WTC11 (cell line): ENCODE data around the gene MSI2. TPM values are rescaled to one million over a fixed set of nuclear protein-coding genes. Genes with fewer than 3 reads are reported as not detected.
A peak's percentile ranks its signal among the peaks of the same experiment; 100 is the strongest.

Source experiments
- ATAC-seq: fragments of 200-7000 bp; cut with Tn5 transposase; 2 replicates; pipeline ENCODE4 v1.10.0; 2021; ENCODE audit warnings: mild to moderate bottlenecking, moderate library complexity
- CTCF ChIA-PET: fragments of 300-600 bp; sonication (Branson Sonifier 250); formaldehyde crosslinking; loops from one replicate; lab custom pipeline; 2021; ENCODE audit warnings: antibody characterized with exemption; lab: Charles Lee
- POLR2A ChIA-PET: fragments of 350-600 bp; sonication (Branson Sonifier 250); formaldehyde crosslinking; loops from one replicate; lab custom pipeline; 2021; ENCODE audit warnings: antibody characterized with exemption; lab: Charles Lee
- DNase-seq: peaks from one replicate; pipeline ENCODE4 v3.0.0; 2021; ENCODE audit warnings: low spot score
- H3K27ac Mint-ChIP-seq: 2 replicates; pipeline ENCODE4 v1.8.0; 2021; ENCODE audit warnings: mixed read lengths
- H3K27me3 Mint-ChIP-seq: 2 replicates; pipeline ENCODE4 v1.8.0; 2021; ENCODE audit warnings: low read depth, mild to moderate bottlenecking, moderate library complexity, mixed read lengths
- H3K36me3 Mint-ChIP-seq: 2 replicates; pipeline ENCODE4 v1.8.0; 2021; ENCODE audit warnings: mixed read lengths
- H3K4me1 Mint-ChIP-seq: 2 replicates; pipeline ENCODE4 v1.8.0; 2022; ENCODE audit warnings: mixed read lengths
- H3K4me3 Mint-ChIP-seq: 2 replicates; pipeline ENCODE4 v1.8.0; 2021; ENCODE audit warnings: mild to moderate bottlenecking, moderate library complexity, mixed read lengths
- H3K9me3 Mint-ChIP-seq: 2 replicates; pipeline ENCODE4 v1.8.0; 2021; ENCODE audit warnings: mixed read lengths
- AFF4 ChIP-seq: sonication (generic); formaldehyde crosslinking; IDR thresholded peaks from 2 replicates; pipeline ENCODE4 v1.8.1; 2023; ENCODE audit warnings: mild to moderate bottlenecking, missing genetic modification reagents, borderline replicate concordance
- CDX4 ChIP-seq: fragments of 250-450 bp; sonication (Bioruptor Pico); IDR thresholded peaks from 2 replicates; pipeline ENCODE4 v1.9.0; 2021; ENCODE audit warnings: moderate library complexity, mild to moderate bottlenecking, inconsistent platforms, borderline replicate concordance
- FOXP1 ChIP-seq: sonication (generic); formaldehyde crosslinking; IDR thresholded peaks from 2 replicates; pipeline ENCODE4 v1.8.0; 2022; ENCODE audit warnings: missing genetic modification reagents, mild to moderate bottlenecking, moderate library complexity, borderline replicate concordance
- FOXP4 ChIP-seq: sonication (generic); formaldehyde crosslinking; IDR thresholded peaks from 2 replicates; pipeline ENCODE4 v1.8.0; 2022; ENCODE audit warnings: mild to moderate bottlenecking, missing genetic modification reagents
- GRHL2 ChIP-seq: fragments of 250-450 bp; sonication (Bioruptor Pico); IDR thresholded peaks from 2 replicates; pipeline ENCODE4 v1.8.0; 2022; ENCODE audit warnings: mild to moderate bottlenecking, moderate library complexity; ENCODE audit not compliant: insufficient replicate concordance, severe bottlenecking
- HMGA2 ChIP-seq: fragments of 250-450 bp; sonication (Bioruptor Pico); IDR thresholded peaks from 2 replicates; pipeline ENCODE4 v1.4.0; 2021; ENCODE audit warnings: mild to moderate bottlenecking, moderate library complexity
- HMGXB4 ChIP-seq: sonication (generic); formaldehyde crosslinking; IDR thresholded peaks from 2 replicates; pipeline ENCODE4 v1.8.1; 2023; ENCODE audit warnings: mild to moderate bottlenecking, moderate library complexity, missing genetic modification reagents
- IRF2 ChIP-seq: sonication (generic); formaldehyde crosslinking; IDR thresholded peaks from 2 replicates; pipeline ENCODE4 v1.8.0; 2022; ENCODE audit warnings: low read depth, missing genetic modification reagents, borderline replicate concordance
- KAT7 ChIP-seq: sonication (generic); formaldehyde crosslinking; IDR thresholded peaks from 2 replicates; pipeline ENCODE4 v1.8.1; 2023; ENCODE audit warnings: missing genetic modification reagents, mild to moderate bottlenecking, borderline replicate concordance
- MXD4 ChIP-seq: fragments of 250-450 bp; sonication (Bioruptor Pico); IDR thresholded peaks from 2 replicates; pipeline ENCODE4 v1.8.0; 2021; ENCODE audit warnings: mild to moderate bottlenecking, moderate library complexity, borderline replicate concordance
- NFE2L1 ChIP-seq: sonication (generic); formaldehyde crosslinking; IDR thresholded peaks from 2 replicates; pipeline ENCODE4 v1.8.1; 2023; ENCODE audit warnings: missing genetic modification reagents
- NR1H2 ChIP-seq: sonication (generic); formaldehyde crosslinking; IDR thresholded peaks from 2 replicates; pipeline ENCODE4 v1.9.0; 2021; ENCODE audit warnings: mild to moderate bottlenecking, moderate library complexity, missing genetic modification reagents
- OVOL2 ChIP-seq: fragments of 250-450 bp; sonication (Bioruptor Pico); IDR thresholded peaks from 2 replicates; pipeline ENCODE4 v1.9.0; 2021; ENCODE audit warnings: mild to moderate bottlenecking, borderline replicate concordance
- PREB ChIP-seq: sonication (generic); formaldehyde crosslinking; IDR thresholded peaks from 2 replicates; pipeline ENCODE4 v1.8.1; 2022; ENCODE audit warnings: mild to moderate bottlenecking, missing genetic modification reagents, moderate library complexity, borderline replicate concordance
- PRRX2 ChIP-seq: fragments of 250-450 bp; sonication (Bioruptor Pico); IDR thresholded peaks from 2 replicates; pipeline ENCODE4 v1.8.0; 2021; ENCODE audit warnings: mild to moderate bottlenecking
- RELA ChIP-seq: sonication (generic); formaldehyde crosslinking; IDR thresholded peaks from 2 replicates; pipeline ENCODE4 v1.8.1; 2022; ENCODE audit warnings: missing genetic modification reagents, mild to moderate bottlenecking, borderline replicate concordance
- RORB ChIP-seq: fragments of 250-450 bp; sonication (Bioruptor Pico); IDR thresholded peaks from 2 replicates; pipeline ENCODE4 v1.9.0; 2021; ENCODE audit warnings: mild to moderate bottlenecking
- SMAD3 ChIP-seq: sonication (generic); formaldehyde crosslinking; IDR thresholded peaks from 2 replicates; pipeline ENCODE4 v1.8.0; 2022; ENCODE audit warnings: missing genetic modification reagents, mild to moderate bottlenecking, borderline replicate concordance
- SOX15 ChIP-seq: fragments of 250-450 bp; sonication (Bioruptor Pico); IDR thresholded peaks from 2 replicates; pipeline ENCODE4 v1.9.0; 2021; ENCODE audit warnings: mild to moderate bottlenecking
- TCF7 ChIP-seq: sonication (generic); formaldehyde crosslinking; IDR thresholded peaks from 2 replicates; pipeline ENCODE4 v1.8.0; 2022; ENCODE audit warnings: mild to moderate bottlenecking, low read depth, missing genetic modification reagents, moderate library complexity
- TEAD1 ChIP-seq: sonication (generic); formaldehyde crosslinking; IDR thresholded peaks from 2 replicates; pipeline ENCODE4 v1.8.0; 2022; ENCODE audit warnings: mild to moderate bottlenecking, missing genetic modification reagents
- ZMAT4 ChIP-seq: fragments of 250-450 bp; sonication (Bioruptor Pico); IDR thresholded peaks from 2 replicates; pipeline ENCODE4 v1.9.0; 2021; ENCODE audit warnings: mild to moderate bottlenecking
- ZNF416 ChIP-seq: fragments of 250-450 bp; sonication (Bioruptor Pico); IDR thresholded peaks from 2 replicates; pipeline ENCODE4 v1.9.0; 2021; ENCODE audit warnings: mild to moderate bottlenecking, inconsistent platforms
- total RNA-seq: library from RNA; stranded (reverse); gene quantifications from 3 replicates; pipeline ENCODE4 v1.2.3, GENCODE V29; 2021

The MSI2 gene
- total RNA-seq, 1 experiment from 2014 or later: 82.1 TPM

- POLR2A ChIA-PET: interaction anchor here (0.6 kb wide), 1 partner anchor 118 kb away, joined by 6 read pairs; no protein-coding TSS in a partner anchor
- H3K4me3 Mint-ChIP-seq: no peak overlapping the region
- no peaks in the 10 kb centered on the region for H3K9me3 Mint-ChIP-seq
- CTCF ChIA-PET: interaction anchor here (0.6 to 1.0 kb wide), 2 partner anchors 147 to 258 kb away, joined by 3 read pairs; no protein-coding TSS in a partner anchor
- peaks cover 45% of the 10 kb centered on the region for H3K4me1 Mint-ChIP-seq
- H3K36me3 Mint-ChIP-seq: no peaks in the 10 kb centered on the region
- DNase-seq: no peak
- no peak overlapping the region for H3K27ac Mint-ChIP-seq
- no peaks in the 10 kb centered on the region for H3K27me3 Mint-ChIP-seq
- no peak for ATAC-seq
- TF ChIP-seq ZNF416: no peak
- TF ChIP-seq SOX15: no peak
- no peak for TF ChIP-seq SMAD3 (CRISPR knock-in tag)
- no peak for TF ChIP-seq KAT7 (CRISPR knock-in tag)
- no peak for TF ChIP-seq TCF7 (CRISPR knock-in tag)
- TF ChIP-seq CDX4: no peak
- TF ChIP-seq PREB (CRISPR knock-in tag): no peak
- TF ChIP-seq MXD4 (CRISPR knock-in tag): no peak
- TF ChIP-seq GRHL2 (CRISPR knock-in tag): no peak
- TF ChIP-seq OVOL2 (CRISPR knock-in tag): no peak
- no peak for TF ChIP-seq ZMAT4
- no peak for TF ChIP-seq NFE2L1 (CRISPR knock-in tag)
- TF ChIP-seq NR1H2 (CRISPR knock-in tag): no peak
- no peak for TF ChIP-seq AFF4 (CRISPR knock-in tag)
- TF ChIP-seq PRRX2 (CRISPR knock-in tag): no peak
Measured at GRCh38 chr17:57524839-57525568, 268.7 kb downstream of the MSI2 start.

- ATAC-seq (peak; percentile 18; the same call in 1 of the 2 replicates), DNase-seq (no peak)
- no peak for TF ChIP-seq IRF2
- no peak for TF ChIP-seq HMGA2 (CRISPR knock-in tag)
- TF ChIP-seq HMGXB4: no peak
- TF ChIP-seq NR1H2 (CRISPR knock-in tag): no peak
- TF ChIP-seq FOXP1 (CRISPR knock-in tag): no peak
- no peak for TF ChIP-seq RORB (CRISPR knock-in tag)
- TF ChIP-seq TEAD1 (CRISPR knock-in tag): no peak
- no peak for TF ChIP-seq FOXP4 (CRISPR knock-in tag)
- no peak for TF ChIP-seq RELA (CRISPR knock-in tag)
- no peak for TF ChIP-seq ZNF416
- no peak for TF ChIP-seq GRHL2 (CRISPR knock-in tag)
- TF ChIP-seq KAT7 (CRISPR knock-in tag): no peak
- Mint-ChIP-seq H3K36me3 (no peaks in the 10 kb centered on the region), H3K4me1 (peaks cover 47% of the 10 kb centered on the region), H3K9me3 (no peaks in the 10 kb centered on the region), H3K27me3 (no peaks in the 10 kb centered on the region), H3K4me3 (no peak overlapping the region), H3K27ac (no peak overlapping the region)
- CTCF ChIA-PET: interaction anchor here (0.7 to 0.9 kb wide), 3 partner anchors 12 to 366 kb away, joined by 3 to 7 read pairs (median 4); no protein-coding TSS in a partner anchor
- POLR2A ChIA-PET: interaction anchor here (0.7 kb wide), 1 partner anchor 14 kb away, joined by 3 read pairs; no protein-coding TSS in a partner anchor
Measured at GRCh38 chr17:57527221-57528057, 271.1 kb downstream of the MSI2 start.
